ENCODE measurements around the gene ERGIC1. TPM values are rescaled to one million over a fixed set of nuclear protein-coding genes. Genes with fewer than 3 reads are reported as not detected.

The ERGIC1 gene
- total and polyA plus RNA-seq, 2 experiments from 2014 or later = 25.2 to 92.2 TPM

DNA sequence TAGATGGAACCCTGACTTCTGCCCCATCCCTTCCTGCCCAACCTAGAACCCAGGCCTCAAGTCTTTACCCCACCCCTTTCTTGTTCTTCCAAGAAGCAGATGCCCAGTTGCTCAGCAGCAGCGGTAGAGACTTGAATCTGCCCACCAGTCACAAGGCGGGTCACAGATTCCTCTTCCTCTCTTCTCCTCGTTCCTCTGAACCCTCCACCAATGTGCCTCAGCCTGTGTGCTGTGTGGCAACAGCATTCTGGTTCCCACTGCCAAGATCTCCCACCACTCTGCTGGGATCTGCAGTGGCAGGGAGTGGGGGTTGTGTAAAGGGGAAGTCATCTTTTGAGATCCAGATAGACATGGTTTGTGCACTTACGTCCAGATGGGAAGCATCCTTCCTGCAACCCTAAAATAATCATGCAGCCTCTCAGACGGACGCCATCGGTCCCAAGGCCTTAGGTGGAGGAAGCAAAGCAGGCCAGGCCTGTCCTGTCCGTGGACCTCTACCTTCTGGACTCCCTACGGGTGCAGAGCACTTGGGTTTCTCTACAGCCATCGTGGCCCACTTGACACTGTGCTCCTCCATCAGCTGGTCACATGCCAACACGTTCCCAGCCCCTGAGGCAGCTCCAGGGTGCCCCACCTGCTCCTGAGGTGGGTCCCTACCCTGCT, 117.5 kb downstream of the ERGIC1 start:
- Histone ChIP-seq H3K4me3 (no peak overlapping the region), H3K4me1 (ENCODE audit: insufficient read depth) (no peaks in the 10 kb centered on the region), H4K20me1 (replicated peaks; ENCODE audit: insufficient read depth) (peaks cover 4% of the 10 kb centered on the region; the same call in 1 of the 2 replicates), H2AFZ (no peak overlapping the region), H3K79me2 (replicated peaks; ENCODE audit: insufficient read depth) (no peaks in the 10 kb centered on the region), H3K36me3 (ENCODE audit: insufficient read depth) (no peaks in the 10 kb centered on the region), H3K27ac (ENCODE audit: low read depth) (no peak overlapping the region), H3K27me3 (ENCODE audit: insufficient read depth) (0 out of 2 replicates have a peak, but pooled peaks cover 4% of the 10 kb centered on the region), H3F3A (replicated peaks; ENCODE audit: low read depth) (no peaks in the 10 kb centered on the region), H3K9me2 (ENCODE audit: insufficient read depth) (no peaks in the 10 kb centered on the region), H3K4me2 (no peak overlapping the region)
- Mint-ChIP-seq H3K4me3 (no peak overlapping the region), H3K27me3 (ENCODE audit: insufficient read depth, low read depth, poor library complexity) (peaks cover 8% of the 10 kb centered on the region), H3K36me3 (ENCODE audit: low read depth) (peaks cover 11% of the 10 kb centered on the region), H3K9me3 (no peaks in the 10 kb centered on the region), H3K27ac (no peak overlapping the region), H3K4me1 (no peaks in the 10 kb centered on the region)
- DNase-seq (ENCODE audit: low spot score) (no peak), ATAC-seq (no peak)
- TF ChIP-seq STAT1 (IDR thresholded peaks at IDR 0.05; ENCODE audit: unreplicated experiment) = no peak
- TF ChIP-seq ZNF331 (CRISPR knock-in tag; IDR thresholded peaks at IDR 0.05; ENCODE audit: low read depth) = no peak
- no peak for TF ChIP-seq CTCF (conservative IDR thresholded peaks at IDR 0.05; ENCODE audit: low read depth in 2 of 2)
- no peak for TF ChIP-seq JUNB (IDR thresholded peaks at IDR 0.05; ENCODE audit: unreplicated experiment)
- TF ChIP-seq EZH2 (IDR thresholded peaks at IDR 0.05; ENCODE audit: low read depth, unreplicated experiment) = no peak
- TF ChIP-seq ETS1 (IDR thresholded peaks at IDR 0.05) = no peak
- TF ChIP-seq NANOG (IDR thresholded peaks at IDR 0.05; ENCODE audit: borderline replicate concordance) = no peak
- TF ChIP-seq CREB1 (CRISPR knock-in tag; IDR thresholded peaks at IDR 0.05; ENCODE audit: low read depth) = no peak
- TF ChIP-seq POLR2AphosphoS5 (IDR thresholded peaks at IDR 0.05; ENCODE audit: low read depth) = no peak
- no peak for TF ChIP-seq ZNF114 (CRISPR knock-in tag; IDR thresholded peaks at IDR 0.05)
- TF ChIP-seq EZH2phosphoT487 (IDR thresholded peaks at IDR 0.05; ENCODE audit: unreplicated experiment) = no peak
- TF ChIP-seq, protein P1, sequence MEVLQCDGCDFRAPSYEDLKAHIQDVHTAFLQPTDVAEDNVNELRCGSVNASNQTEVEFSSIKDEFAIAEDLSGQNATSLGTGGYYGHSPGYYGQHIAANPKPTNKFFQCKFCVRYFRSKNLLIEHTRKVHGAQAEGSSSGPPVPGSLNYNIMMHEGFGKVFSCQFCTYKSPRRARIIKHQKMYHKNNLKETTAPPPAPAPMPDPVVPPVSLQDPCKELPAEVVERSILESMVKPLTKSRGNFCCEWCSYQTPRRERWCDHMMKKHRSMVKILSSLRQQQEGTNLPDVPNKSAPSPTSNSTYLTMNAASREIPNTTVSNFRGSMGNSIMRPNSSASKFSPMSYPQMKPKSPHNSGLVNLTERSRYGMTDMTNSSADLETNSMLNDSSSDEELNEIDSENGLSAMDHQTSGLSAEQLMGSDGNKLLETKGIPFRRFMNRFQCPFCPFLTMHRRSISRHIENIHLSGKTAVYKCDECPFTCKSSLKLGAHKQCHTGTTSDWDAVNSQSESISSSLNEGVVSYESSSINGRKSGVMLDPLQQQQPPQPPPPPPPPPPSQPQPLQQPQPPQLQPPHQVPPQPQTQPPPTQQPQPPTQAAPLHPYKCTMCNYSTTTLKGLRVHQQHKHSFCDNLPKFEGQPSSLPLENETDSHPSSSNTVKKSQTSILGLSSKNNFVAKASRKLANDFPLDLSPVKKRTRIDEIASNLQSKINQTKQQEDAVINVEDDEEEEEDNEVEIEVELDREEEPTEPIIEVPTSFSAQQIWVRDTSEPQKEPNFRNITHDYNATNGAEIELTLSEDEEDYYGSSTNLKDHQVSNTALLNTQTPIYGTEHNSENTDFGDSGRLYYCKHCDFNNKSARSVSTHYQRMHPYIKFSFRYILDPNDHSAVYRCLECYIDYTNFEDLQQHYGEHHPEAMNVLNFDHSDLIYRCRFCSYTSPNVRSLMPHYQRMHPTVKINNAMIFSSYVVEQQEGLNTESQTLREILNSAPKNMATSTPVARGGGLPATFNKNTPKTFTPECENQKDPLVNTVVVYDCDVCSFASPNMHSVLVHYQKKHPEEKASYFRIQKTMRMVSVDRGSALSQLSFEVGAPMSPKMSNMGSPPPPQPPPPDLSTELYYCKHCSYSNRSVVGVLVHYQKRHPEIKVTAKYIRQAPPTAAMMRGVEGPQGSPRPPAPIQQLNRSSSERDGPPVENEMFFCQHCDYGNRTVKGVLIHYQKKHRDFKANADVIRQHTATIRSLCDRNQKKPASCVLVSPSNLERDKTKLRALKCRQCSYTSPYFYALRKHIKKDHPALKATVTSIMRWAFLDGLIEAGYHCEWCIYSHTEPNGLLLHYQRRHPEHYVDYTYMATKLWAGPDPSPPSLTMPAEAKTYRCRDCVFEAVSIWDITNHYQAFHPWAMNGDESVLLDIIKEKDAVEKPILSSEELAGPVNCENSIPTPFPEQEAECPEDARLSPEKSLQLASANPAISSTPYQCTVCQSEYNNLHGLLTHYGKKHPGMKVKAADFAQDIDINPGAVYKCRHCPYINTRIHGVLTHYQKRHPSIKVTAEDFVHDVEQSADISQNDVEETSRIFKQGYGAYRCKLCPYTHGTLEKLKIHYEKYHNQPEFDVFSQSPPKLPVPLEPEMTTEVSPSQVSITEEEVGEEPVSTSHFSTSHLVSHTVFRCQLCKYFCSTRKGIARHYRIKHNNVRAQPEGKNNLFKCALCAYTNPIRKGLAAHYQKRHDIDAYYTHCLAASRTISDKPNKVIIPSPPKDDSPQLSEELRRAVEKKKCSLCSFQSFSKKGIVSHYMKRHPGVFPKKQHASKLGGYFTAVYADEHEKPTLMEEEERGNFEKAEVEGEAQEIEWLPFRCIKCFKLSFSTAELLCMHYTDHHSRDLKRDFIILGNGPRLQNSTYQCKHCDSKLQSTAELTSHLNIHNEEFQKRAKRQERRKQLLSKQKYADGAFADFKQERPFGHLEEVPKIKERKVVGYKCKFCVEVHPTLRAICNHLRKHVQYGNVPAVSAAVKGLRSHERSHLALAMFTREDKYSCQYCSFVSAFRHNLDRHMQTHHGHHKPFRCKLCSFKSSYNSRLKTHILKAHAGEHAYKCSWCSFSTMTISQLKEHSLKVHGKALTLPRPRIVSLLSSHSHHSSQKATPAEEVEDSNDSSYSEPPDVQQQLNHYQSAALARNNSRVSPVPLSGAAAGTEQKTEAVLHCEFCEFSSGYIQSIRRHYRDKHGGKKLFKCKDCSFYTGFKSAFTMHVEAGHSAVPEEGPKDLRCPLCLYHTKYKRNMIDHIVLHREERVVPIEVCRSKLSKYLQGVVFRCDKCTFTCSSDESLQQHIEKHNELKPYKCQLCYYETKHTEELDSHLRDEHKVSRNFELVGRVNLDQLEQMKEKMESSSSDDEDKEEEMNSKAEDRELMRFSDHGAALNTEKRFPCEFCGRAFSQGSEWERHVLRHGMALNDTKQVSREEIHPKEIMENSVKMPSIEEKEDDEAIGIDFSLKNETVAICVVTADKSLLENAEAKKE (CRISPR knock-in tag; IDR thresholded peaks at IDR 0.05) = no peak
- TF ChIP-seq, protein P2, sequence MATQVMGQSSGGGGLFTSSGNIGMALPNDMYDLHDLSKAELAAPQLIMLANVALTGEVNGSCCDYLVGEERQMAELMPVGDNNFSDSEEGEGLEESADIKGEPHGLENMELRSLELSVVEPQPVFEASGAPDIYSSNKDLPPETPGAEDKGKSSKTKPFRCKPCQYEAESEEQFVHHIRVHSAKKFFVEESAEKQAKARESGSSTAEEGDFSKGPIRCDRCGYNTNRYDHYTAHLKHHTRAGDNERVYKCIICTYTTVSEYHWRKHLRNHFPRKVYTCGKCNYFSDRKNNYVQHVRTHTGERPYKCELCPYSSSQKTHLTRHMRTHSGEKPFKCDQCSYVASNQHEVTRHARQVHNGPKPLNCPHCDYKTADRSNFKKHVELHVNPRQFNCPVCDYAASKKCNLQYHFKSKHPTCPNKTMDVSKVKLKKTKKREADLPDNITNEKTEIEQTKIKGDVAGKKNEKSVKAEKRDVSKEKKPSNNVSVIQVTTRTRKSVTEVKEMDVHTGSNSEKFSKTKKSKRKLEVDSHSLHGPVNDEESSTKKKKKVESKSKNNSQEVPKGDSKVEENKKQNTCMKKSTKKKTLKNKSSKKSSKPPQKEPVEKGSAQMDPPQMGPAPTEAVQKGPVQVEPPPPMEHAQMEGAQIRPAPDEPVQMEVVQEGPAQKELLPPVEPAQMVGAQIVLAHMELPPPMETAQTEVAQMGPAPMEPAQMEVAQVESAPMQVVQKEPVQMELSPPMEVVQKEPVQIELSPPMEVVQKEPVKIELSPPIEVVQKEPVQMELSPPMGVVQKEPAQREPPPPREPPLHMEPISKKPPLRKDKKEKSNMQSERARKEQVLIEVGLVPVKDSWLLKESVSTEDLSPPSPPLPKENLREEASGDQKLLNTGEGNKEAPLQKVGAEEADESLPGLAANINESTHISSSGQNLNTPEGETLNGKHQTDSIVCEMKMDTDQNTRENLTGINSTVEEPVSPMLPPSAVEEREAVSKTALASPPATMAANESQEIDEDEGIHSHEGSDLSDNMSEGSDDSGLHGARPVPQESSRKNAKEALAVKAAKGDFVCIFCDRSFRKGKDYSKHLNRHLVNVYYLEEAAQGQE (IDR thresholded peaks at IDR 0.05; ENCODE audit: unreplicated experiment) = no peak
